GM19372 (cell line): ENCODE data around the gene ASB18.

Experiments
- ATAC-seq: cut with Tn5 transposase; IDR thresholded peaks from one replicate; pipeline ENCODE4 v1.9.1; 2021; ENCODE audit warnings: mild to moderate bottlenecking, low read depth, moderate library complexity; ENCODE audit not compliant: unreplicated experiment

ASB18 gene

DNA sequence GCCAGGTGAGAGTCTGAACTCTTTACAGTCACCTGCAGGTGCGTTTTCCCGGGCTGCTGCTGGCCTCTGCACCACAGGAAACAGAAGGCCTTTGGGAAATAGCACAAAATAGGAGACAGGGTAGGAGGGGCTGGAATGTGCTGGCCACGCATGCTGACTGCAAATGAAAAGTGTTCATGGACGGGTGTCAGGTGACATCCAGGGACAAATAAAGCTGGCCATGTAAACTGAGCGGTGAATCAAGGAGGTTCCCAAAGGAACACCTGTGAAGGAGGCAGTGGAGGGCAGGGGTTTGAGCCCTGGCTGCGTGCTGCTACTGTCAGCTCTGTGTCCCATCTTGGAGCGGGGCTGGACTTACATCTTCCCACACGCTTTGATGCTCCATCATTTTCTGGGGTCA is 53.7 kb downstream of the ASB18 start:
- no peak for ATAC-seq

GRCh38 chr2:236209996-236210395 is 54.2 kb downstream of the ASB18 start:
- no peak for ATAC-seq

DNA sequence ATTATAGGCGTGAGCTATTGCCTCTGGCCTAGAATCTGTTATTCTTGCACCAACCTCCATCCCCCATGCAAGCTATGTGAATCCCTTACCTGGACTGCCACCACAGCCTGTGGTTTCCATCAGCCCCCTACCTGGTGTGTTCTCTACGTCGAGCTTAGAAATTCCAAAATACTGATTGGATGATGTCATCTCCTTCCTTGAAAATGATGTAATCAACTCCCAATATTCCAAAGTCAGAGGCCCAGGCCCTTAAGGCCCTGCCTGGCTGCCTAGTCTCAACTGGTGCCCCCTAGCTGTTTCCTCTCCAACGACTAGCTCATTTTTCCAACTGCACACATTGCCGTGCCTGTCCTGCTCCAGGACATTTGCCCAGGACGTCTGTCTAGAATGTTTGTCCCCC is 54.7 kb downstream of the ASB18 start:
- ATAC-seq: no peak

DNA sequence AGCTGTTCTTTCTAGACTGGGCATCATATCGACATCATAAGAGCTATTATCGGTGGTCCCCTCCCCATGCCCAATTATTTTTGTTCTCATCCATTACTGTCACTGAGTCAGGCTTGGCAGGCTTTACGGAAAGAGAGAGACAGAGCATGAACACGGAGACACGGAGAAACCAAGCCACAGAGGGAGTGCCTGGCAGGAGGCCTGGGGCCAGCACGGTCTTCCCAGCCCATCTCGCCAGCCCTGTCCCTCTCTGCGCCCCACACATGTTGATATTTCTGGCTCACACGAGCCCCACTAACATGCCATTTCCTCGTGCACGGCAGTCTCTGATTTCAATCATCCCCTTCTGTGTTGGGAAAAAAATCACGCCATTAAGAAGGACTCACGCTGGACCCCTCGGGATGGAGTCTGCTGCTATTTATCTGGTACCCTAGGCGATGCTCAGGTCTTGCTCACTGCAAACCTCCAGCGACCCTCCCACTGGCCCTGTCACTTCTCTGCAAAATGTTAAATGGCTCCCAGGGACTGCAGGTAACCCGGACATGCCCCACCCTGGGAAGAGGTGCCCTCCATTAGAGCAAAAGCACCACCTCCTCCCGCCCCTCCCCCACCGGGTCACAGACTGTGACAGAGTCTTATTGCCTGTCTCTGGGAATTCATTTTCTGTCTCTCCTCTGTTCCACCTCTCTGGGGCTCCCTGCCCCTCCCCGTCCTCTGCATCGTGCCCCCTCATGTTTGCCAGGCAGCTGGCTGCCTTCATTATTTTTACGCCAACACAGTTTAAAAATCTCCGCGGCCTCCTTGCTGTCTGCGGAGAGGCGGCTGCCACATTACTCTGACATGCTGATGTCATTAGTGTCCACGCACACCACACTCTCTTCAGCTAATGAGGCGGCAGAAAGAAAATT is 55.9 kb downstream of the ASB18 start:
- no peak for ATAC-seq

DNA sequence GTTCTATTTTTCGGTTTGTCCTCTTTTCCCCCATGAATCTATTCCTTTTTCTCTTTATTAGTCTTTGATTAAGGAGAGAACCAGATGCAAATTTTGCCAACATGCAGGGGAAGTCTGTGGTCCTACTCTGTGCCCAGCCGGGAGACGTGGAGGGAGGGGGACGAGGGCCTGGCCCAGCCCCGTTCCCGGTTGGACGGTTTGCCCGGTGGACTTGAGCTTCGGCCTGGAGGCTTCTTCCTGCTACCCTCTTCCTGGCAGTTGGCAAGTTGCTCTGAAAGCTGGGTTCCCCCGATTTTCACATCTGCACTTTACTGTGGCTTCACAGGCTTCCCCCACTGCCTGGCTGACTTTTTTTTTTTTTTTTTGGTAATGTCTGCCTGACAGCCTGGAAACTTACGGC is 56.7 kb downstream of the ASB18 start:
- no peak for ATAC-seq

DNA sequence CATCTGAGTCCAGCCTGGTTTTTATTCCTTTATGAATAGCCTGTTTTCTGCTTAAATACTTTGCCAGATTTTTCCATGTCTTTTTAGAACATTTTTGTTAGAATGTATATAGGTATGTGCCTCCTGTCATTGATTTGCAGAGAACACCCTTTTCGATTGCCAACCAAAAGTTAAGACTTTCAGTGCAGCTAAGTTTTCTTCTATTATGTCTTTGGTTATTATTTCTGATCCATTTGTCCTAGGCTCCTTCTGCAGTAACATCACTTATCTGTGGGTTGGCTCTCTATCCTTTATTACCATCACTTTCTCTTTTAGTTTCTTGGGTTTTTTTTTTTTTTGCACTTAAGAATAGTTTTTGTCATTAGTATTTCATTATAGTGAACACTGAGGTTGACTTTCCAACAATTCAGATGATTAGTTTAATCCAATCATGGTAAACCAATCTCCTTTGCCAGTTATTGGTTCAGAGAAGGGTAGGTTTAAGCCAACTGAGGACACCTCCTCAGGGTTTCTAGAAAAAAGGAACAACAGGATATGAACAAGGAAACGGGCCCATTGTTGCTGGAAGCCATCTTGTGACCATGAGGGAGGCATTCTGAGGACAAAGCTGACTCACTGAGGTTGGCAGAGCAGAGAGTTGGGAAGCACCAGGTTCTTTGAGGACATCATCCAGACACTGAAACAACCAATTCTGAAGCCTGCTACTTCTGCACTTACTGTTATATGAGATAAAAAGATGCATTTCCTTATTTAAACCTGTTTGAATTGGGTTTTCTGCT is 58.1 kb downstream of the ASB18 start:
- no peak for ATAC-seq

- no peak for ATAC-seq
These were observed 59.3 kb downstream of the ASB18 start for GRCh38 chr2:236204953-236205352.

DNA sequence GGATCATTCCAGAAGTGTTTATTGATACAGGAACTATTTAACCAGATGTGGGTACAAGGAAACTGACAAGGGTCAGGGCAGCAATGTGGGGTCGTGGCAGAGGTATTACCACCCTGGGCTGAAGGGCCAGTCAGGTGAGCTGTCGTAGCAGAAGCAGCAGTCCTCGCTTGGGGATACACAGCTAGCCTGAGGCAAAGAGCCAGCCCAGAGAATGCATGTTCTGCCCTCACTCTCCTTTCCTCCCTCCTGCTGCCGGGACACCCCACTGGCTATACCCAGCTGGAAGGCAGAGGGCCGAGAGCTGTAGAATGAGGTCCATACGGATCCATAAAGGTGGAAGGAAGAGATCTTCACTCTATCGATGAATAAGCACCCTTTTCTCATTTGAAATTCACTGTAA is 63.8 kb downstream of the ASB18 start:
- no peak for ATAC-seq

DNA sequence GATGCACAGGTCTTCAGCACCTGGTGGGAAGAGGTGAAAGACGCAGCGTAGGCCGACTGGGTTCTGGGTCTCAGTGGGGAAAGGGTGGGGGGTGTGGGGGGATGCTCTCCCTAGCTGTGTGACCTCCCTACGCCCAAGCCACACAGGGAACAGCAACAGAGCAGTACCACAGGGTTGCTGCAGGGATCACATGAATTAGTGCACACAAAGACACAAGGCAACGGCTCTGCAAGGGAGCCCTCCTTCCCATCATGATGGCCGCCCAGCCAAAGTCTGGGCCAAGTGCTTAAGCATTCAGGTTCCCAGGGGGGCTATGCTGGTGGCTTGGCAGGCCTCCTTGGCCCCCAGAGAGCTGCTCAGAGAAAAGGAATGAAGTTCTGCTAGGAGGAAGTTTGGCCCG is 67.8 kb downstream of the ASB18 start:
- no peak for ATAC-seq

DNA sequence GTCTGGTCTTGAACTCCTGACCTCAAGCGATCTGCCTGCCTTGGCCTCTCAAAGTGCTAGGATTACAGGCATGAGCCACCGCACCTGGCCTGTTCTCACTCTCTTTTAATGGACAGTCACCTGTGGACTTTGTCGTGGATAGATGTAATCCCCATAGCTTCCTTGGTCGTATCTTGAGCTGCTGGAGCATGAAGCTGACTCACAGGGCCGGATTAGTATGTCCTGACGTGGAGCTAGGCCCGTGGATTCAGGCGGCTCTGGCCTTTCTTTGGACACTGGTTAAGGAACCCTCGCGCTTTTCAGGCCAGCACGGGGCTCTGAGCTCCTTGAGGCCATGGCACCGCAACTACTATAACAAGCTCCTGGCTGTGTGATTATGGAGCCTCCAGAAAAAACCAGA is 68.5 kb downstream of the ASB18 start:
- no peak for ATAC-seq

DNA sequence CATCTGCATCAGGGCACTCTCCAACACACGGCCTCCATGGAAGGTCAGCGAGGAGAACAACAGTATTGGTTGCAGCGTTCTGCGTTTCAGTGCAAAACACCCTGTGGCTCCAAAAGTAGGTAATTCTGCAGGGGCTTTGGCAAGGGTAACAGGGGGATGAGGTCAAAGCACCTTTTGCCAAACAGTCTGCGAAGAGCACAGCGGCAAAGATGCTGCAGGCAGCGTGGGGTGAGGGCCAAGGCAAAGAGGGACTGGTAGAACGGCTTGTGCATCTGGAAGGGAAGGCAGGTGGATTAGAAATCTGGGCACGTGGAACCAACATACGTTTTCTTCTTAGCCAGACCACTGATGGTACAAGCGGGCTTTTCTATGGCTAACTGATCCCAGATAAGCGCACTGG is 69.4 kb downstream of the ASB18 start:
- no peak for ATAC-seq

- no peak for ATAC-seq
These were observed 71.2 kb downstream of the ASB18 start for GRCh38 chr2:236193026-236193425.

DNA sequence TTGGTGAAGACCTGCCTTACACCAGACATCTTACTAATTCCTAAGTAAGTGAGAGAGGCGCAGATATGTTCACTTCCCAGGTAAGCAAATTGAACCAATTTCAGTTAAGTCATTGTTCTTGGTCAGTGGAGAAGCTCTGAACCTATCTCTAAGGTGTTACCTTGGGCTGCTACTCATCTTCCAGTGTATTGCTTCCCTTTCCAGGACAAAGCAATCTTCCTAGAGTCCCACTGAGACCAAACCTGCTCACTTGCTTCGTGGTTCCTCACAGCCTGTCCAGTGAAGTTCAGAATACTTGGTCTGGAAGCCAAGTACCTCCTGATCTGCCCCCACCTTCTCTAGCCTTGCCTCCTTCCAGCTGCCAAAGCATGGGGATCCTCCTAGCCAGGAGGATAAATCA is 73.5 kb downstream of the ASB18 start:
- no peak for ATAC-seq

DNA sequence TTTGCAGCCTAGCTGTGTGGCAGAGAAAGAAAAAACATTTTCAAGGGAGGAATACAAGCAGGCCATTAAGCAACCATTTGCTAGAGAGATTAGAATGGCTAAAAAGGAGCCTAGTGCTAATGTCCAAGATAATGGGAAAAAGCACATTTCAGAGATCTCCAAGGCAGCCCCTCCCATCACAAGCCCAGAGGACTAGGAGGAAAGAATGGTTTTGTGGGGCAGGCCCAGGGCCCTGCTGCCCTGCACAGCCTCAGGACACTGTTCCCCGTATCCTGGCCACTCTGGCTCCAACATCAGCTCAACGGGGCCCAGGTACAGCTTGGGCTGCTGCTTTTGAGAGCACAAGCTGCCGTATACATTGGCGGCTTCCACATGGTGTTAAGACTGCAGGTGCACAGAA is 79.5 kb downstream of the ASB18 start:
- ATAC-seq: no peak

DNA sequence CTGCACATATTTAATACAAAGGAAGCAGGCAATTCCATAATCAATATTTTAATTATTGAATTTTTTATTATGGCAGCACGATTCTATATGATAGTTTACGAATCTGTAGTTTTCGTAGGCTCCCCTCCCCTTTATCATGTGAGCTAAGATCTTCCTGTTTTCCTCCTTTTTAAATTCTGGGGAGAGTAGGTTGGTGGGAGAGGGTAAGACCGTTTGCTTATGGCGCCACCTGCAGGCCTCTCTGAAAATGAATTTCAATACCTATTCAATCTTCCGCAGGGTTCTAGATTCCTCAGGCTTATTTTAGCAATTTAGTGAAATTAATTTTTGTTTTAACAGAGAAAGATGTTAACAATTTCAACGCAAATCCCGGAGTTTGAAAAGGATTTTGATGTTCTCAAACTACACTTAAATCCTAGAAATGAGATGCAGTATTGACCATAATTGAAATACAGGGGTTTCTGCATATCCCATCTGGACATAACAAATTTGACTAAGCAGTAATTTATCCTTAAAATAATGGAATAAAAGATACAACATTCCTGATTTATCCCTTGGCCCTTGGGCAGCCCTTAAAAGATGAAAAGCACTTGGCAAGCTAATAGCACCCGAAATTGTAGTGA is 83.3 kb downstream of the ASB18 start:
- ATAC-seq: no peak

DNA sequence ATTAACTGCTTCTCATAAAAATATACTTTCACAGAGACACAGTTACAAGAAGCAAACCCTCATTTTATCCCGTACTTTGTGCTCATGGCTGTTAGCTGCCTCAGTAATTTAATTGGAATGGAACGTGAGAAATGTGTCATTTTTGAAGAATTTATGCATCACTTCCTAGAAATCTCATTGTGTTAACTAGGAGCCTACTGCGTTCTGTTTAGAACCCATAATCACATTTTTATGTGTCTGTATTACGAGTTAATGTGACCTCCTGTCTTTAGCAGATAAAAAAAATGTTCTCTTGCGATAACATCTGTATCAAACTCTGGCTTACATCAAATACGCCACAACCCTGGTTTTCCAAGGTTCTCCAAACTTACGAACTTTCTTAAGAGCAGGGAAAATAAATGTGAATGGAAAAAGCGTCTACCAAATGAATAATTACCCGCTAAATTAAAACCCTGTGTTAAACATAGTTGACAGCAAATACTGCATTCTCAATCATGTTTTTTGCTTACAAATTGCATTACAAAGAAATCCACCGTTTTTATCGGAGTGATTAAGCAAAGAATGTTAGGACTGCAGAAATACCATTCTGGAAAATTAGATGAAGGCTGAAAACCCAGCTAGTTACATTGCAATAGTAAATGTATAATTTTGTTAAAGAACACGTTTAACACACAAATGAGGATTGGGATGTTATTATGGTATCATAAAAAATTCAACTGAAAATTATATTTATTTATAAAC is 84.0 kb downstream of the ASB18 start:
- no peak for ATAC-seq

GRCh38 chr2:236179236-236180075 is 84.8 kb downstream of the ASB18 start:
- ATAC-seq: no peak

DNA sequence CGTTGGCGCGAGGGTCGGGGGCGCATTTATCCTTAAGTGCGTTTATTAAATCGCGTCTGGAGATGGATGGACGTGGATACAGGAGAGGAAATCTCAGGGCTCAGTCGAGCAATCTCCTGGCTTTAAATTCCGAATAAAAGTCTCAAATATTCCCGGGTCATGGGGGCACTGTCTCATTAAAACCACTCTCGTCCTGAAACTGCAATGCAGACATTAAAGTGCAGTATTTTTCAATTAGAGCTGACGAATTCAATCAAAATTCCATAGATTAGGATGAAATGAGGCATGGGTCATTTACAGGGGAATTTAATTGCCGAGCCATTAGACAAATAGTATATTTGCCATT is 85.3 kb downstream of the ASB18 start:
- no peak for ATAC-seq

- no peak for ATAC-seq
These were observed 86.0 kb downstream of the ASB18 start for GRCh38 chr2:236177967-236178889.
